ENCODE data around the gene PLCXD1. TPM values are rescaled to one million over a fixed set of nuclear protein-coding genes. Genes with fewer than 3 reads are reported as not detected.

PLCXD1 gene
- total and polyA plus RNA-seq, 9 of the 15 experiments (the other 6 are each of a cell fraction or from before 2014, with no cell fraction given) = 6.0 to 60.2 (median 39.5) TPM

GRCh38 chrX:318739-319578 lies 37.8 kb downstream of the PLCXD1 start, which contains the start of gene GTPBP6 (continued):
- TF ChIP-seq ZNF280A (IDR thresholded peaks at IDR 0.05; ENCODE audit: low read depth, partially characterized antibody) (no peak), TEAD1 (CRISPR knock-in tag; IDR thresholded peaks at IDR 0.05) (no peak), HNRNPH1 (optimal IDR thresholded peaks at IDR 0.05; ENCODE audit: low read depth, low read length) (no peak), NR2C1 (IDR thresholded peaks at IDR 0.05) (no peak), NR2C1 (tag; IDR thresholded peaks at IDR 0.05) (no peak), KAT8 (IDR thresholded peaks at IDR 0.05; ENCODE audit: low read depth) (no peak), RBM15 (IDR thresholded peaks at IDR 0.05; ENCODE audit: insufficient read depth, low read length) (no peak), ID3 (CRISPR knock-in tag; IDR thresholded peaks at IDR 0.05) (no peak), ID3 (tag; IDR thresholded peaks at IDR 0.05) (no peak), SMARCE1 (IDR thresholded peaks at IDR 0.05) (no peak), GABPB1 (CRISPR knock-in tag; IDR thresholded peaks at IDR 0.05) (peak; percentile 48; the same call in 1 of the 2 replicates), ZNF124 (CRISPR knock-in tag; IDR thresholded peaks at IDR 0.05) (no peak), XRCC4 (IDR thresholded peaks at IDR 0.05; ENCODE audit: extremely low read depth, insufficient read depth, insufficient read length) (no peak), YBX1 (IDR thresholded peaks at IDR 0.05) (no peak), CLOCK (CRISPR knock-in tag; IDR thresholded peaks at IDR 0.05; ENCODE audit: borderline replicate concordance) (no peak), ZNF507 (tag; conservative IDR thresholded peaks at IDR 0.05) (no peak), TCF15 (CRISPR knock-in tag; IDR thresholded peaks at IDR 0.05) (no peak), CCNT2 (IDR thresholded peaks at IDR 0.05; ENCODE audit: borderline replicate concordance, extremely low read depth, insufficient read length, low read depth, low read length) (peak; percentile 83), ATF7 (IDR thresholded peaks at IDR 0.05) (peak; percentile 68), CREM (IDR thresholded peaks at IDR 0.05; ENCODE audit: low read depth) (0 out of 2 replicates have a peak, but pooled peaks have one; percentile 33), CXXC5 (CRISPR knock-in tag; IDR thresholded peaks at IDR 0.05) (peak; percentile 96), PML (IDR thresholded peaks at IDR 0.05; ENCODE audit: low read length) (no peak)
